Stomach (tissue), 9 donors: ENCODE measurements around the gene PEX13. TPM values are rescaled to one million over a fixed set of nuclear protein-coding genes. Genes with fewer than 3 reads are reported as not detected.
A peak's percentile ranks its signal among the peaks of the same experiment; 100 is the strongest.

ENCODE experiments used
- DNase-seq, 2 donors: peaks; one replicate each; pipeline versions ENCODE4 v3.0.0 to v3.0.0-alpha.2; 2013 to 2019
- H3K27ac ChIP-seq, 5 donors: fragments of 200-600 bp in 4 of 5; sonication (generic) in 4 of 5; one replicate each; pipeline ENCODE4 v1.5.1; 2013 to 2019; ENCODE audit warnings: mild to moderate bottlenecking in 1 of 5, moderate library complexity in 1 of 5
- H3K27me3 ChIP-seq, 3 donors: fragments of 200-600 bp; sonication (generic); one replicate each; pipeline ENCODE4 v1.5.1; 2017 to 2019; ENCODE audit warnings: mixed run types in 1 of 3
- H3K36me3 ChIP-seq, 4 donors: fragments of 200-600 bp; sonication (generic); 1 replicate in 3 of 4; 2 replicates in 1 of 4; pipeline ENCODE4 v1.5.1; 2016 to 2019
- H3K4me1 ChIP-seq, 4 donors: fragments of 200-600 bp; sonication (generic); one replicate each; pipeline ENCODE4 v1.5.1; 2016 to 2019
- H3K4me3 ChIP-seq, 4 donors: fragments of 200-600 bp; sonication (generic) in 3 of 4; one replicate each; pipeline ENCODE4 v1.5.1; 2016 to 2019; ENCODE audit warnings: mild to moderate bottlenecking in 1 of 4
- H3K9me3 ChIP-seq, 4 donors: fragments of 200-600 bp; sonication (generic); one replicate each; pipeline ENCODE4 v1.5.1; 2016 to 2019
- CTCF ChIP-seq, 7 experiments: fragments of 450-650 bp in 4 of 7; fragments of 200-600 bp in 3 of 7; sonication (generic) in 3 of 7; IDR thresholded peaks; one replicate each; pipeline ENCODE4 v1.5.1; 2016 to 2019; ENCODE audit warnings: antibody characterized with exemption in 7 of 7, control low read depth in 2 of 7, mild to moderate bottlenecking in 1 of 7
- EP300 ChIP-seq: sonication (generic); formaldehyde crosslinking; IDR thresholded peaks from one replicate; pipeline ENCODE4 v1.6.1; 2017; ENCODE audit warnings: antibody characterized with exemption
- POLR2A ChIP-seq, 4 donors: fragments of 450-650 bp; IDR thresholded peaks; one replicate each; pipeline ENCODE4 v1.6.1; 2016; ENCODE audit warnings: antibody characterized with exemption in 4 of 4, control low read depth in 2 of 4, mild to moderate bottlenecking in 1 of 4, moderate library complexity in 1 of 4
- POLR2AphosphoS5 ChIP-seq, 3 donors: sonication (generic); formaldehyde crosslinking; IDR thresholded peaks; one replicate each; pipeline ENCODE4 v1.6.1; 2016; ENCODE audit warnings: antibody characterized with exemption in 3 of 3
- WGBS, 5 donors: extraction: QIAGEN DNeasy Blood & Tissue Kit in 3 of 5; methylation state at CpG; one replicate each; pipeline versions ENCODE4 v1.1.5 to v1.1.7; 2013 to 2018; 5-methylcytosine and 5-hydroxymethylcytosine counted together
- intact Hi-C: fragments of 100-400 bp; cut with DNase I; formaldehyde crosslinking; loops from one replicate; pipeline ENCODE4 v1.15.1; 2023; ENCODE audit warnings: low total_unique reads
- polyA plus RNA-seq, 3 donors: library from polyadenylated mRNA; stranded (reverse); fragments of 200-250 nt; gene quantifications; one replicate each; pipeline ENCODE4 v1.2.3, GENCODE V29; 2013
- total RNA-seq, 5 donors: library from RNA; depleted of rRNA; stranded (reverse); fragments of >200 nt; gene quantifications; one replicate each; pipeline versions ENCODE4 v1.1.0 to v1.2.3, GENCODE V29; 2014 to 2016
- donor health status: healthy with polysubstance abuse.
- donor health status: Bipolar disorder and iron deficiency.
- donor health status: healthy.

The PEX13 gene
- total and polyA plus RNA-seq, 8 donors, result 7.9 to 56.0 (median 14.0) TPM

GRCh38 chr2:61057562-61057961 is 40.0 kb downstream of the PEX13 start:
- no peaks in the 10 kb centered on the region for H3K9me3 ChIP-seq
- DNase-seq, result no peak
- no peak overlapping the region for H3K27ac ChIP-seq
- no peak overlapping the region for H3K4me3 ChIP-seq
- no peaks in the 10 kb centered on the region for H3K27me3 ChIP-seq
- H3K36me3 ChIP-seq, result peaks cover 3 to 30% (median 25%) of the 10 kb centered on the region in 4 donors
- intact Hi-C loops, result no loop called here
- H3K4me1 ChIP-seq, result peaks cover 0 to 14% (median 7%) of the 10 kb centered on the region in 4 donors
- TF ChIP-seq CTCF (IDR thresholded peaks at IDR 0.05) (no peak), POLR2AphosphoS5 (IDR thresholded peaks at IDR 0.05) (no peak), EP300 (no peak), POLR2A (IDR thresholded peaks at IDR 0.05) (no peak)

GRCh38 chr2:61059382-61059781 is 41.9 kb downstream of the PEX13 start:
- Histone ChIP-seq H3K4me3 (no peak overlapping the region), H3K9me3 (no peaks in the 10 kb centered on the region), H3K36me3 (peaks cover 0 to 14% (median 11%) of the 10 kb centered on the region in 4 donors), H3K27me3 (no peaks in the 10 kb centered on the region), H3K4me1 (peaks cover 0 to 14% (median 7%) of the 10 kb centered on the region in 4 donors), H3K27ac (no peak overlapping the region)
- TF ChIP-seq CTCF (IDR thresholded peaks at IDR 0.05), result no peak
- TF ChIP-seq EP300, result no peak
- no peak for TF ChIP-seq POLR2A (IDR thresholded peaks at IDR 0.05)
- TF ChIP-seq POLR2AphosphoS5 (IDR thresholded peaks at IDR 0.05), result no peak
- DNase-seq, result no peak
- intact Hi-C loops, result no loop called here

- peak within 1 kb of the TSS; percentile 83 to 99 (median 98) for H3K4me3 ChIP-seq
- intact Hi-C loops, result no loop called here
- TF ChIP-seq CTCF (IDR thresholded peaks at IDR 0.05), result peak in 1 of 7 experiments; percentile 11
- peak; percentile 8 to 78 (median 51) for TF ChIP-seq POLR2AphosphoS5 (IDR thresholded peaks at IDR 0.05)
- no peak for TF ChIP-seq EP300
- peak; percentile 90 to 97 for DNase-seq
- peaks cover 0 to 20% (median 12%) of the 10 kb centered on the region in 4 donors for H3K4me1 ChIP-seq
- peaks cover 3 to 11% (median 7%) of the 10 kb centered on the region in 4 donors for H3K36me3 ChIP-seq
- H3K27ac ChIP-seq, result peak within 1 kb of the TSS; percentile 76 to 91 (median 89)
- H3K27me3 ChIP-seq, result no peaks in the 10 kb centered on the region
- H3K9me3 ChIP-seq, result no peaks in the 10 kb centered on the region
- 0 to 1% (median 0%) methylated on average over 11 to 112 of the region's 112 CpGs for WGBS, 5 donors
Observed at GRCh38 chr2:61065714-61066709, 48.5 kb downstream of the PEX13 start, which contains the start of gene SANBR. Gene SANBR, plus strand, starts transcription at chr2:61065871. Its CDS starts 4,480 bp downstream, at chr2:61070351.

GRCh38 chr2:61074100-61074499 is 56.6 kb downstream of the PEX13 start:
- Histone ChIP-seq H3K27me3 (no peaks in the 10 kb centered on the region), H3K36me3 (peaks cover 9 to 62% (median 58%) of the 10 kb centered on the region in 4 donors), H3K4me3 (no peak overlapping the region), H3K4me1 (no peaks in the 10 kb centered on the region), H3K9me3 (no peaks in the 10 kb centered on the region), H3K27ac (no peak overlapping the region)
- no peak for DNase-seq
- WGBS, 5 donors, result 88 to 100% (median 94%) methylated on average over 1 of the region's 1 CpG
- intact Hi-C loops, result no loop called here
- TF ChIP-seq CTCF (IDR thresholded peaks at IDR 0.05) (no peak), EP300 (no peak), POLR2A (IDR thresholded peaks at IDR 0.05) (no peak), POLR2AphosphoS5 (IDR thresholded peaks at IDR 0.05) (no peak)
